ENCODE data around the gene SF3B5.
"Not testable (repeated sequence)": the region's sequence is repeated elsewhere in the genome, so short reads cannot be mapped to it uniquely, and the experiment has no call there.

The SF3B5 gene

DNA sequence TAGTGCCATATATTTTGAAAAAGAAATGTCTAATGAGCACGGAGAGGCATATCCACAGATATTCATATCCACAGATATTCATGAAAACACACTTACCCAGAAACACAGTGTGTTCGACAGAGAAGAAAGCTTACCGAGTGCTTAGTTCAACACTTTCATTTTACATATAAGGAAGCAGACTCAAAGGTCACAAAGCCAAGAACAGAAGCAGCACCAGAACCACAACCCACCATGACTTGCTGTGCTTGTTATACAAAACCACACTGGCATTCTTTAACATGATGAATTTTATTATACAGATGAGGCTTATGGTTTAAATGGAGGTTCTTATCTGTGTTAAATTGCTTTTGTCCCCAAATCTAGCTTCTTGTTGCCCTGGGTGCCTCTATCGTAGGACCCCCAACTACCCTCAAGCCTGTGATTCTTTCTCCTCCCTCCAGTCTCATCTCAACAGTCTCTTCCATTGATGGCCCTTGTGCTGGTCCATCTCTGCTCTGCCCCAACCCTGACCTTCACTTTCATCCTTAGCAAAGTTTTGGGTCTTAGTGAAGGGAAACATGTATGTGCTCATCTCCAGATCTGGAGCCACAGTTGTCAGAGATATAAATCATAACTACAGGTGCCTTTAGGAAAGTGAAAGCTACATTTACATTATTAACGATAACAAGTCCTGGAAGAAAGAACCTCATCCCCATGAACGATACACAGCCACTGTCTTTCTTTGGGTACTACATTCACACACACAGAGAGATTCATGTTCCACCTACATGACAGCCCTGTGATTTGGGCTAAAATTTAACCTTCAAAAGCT lies 40.0 kb downstream of the SF3B5 start:
- Histone ChIP-seq H3K27ac (no peak overlapping the region), H3K36me3 (no peaks in the 10 kb centered on the region), H3K4me3 (no peak overlapping the region), H3K27me3 (no peaks in the 10 kb centered on the region), H3K4me1 (no peaks in the 10 kb centered on the region), H3K9me3 (no peaks in the 10 kb centered on the region)
- no peak for DNase-seq
- TF ChIP-seq, protein P1, sequence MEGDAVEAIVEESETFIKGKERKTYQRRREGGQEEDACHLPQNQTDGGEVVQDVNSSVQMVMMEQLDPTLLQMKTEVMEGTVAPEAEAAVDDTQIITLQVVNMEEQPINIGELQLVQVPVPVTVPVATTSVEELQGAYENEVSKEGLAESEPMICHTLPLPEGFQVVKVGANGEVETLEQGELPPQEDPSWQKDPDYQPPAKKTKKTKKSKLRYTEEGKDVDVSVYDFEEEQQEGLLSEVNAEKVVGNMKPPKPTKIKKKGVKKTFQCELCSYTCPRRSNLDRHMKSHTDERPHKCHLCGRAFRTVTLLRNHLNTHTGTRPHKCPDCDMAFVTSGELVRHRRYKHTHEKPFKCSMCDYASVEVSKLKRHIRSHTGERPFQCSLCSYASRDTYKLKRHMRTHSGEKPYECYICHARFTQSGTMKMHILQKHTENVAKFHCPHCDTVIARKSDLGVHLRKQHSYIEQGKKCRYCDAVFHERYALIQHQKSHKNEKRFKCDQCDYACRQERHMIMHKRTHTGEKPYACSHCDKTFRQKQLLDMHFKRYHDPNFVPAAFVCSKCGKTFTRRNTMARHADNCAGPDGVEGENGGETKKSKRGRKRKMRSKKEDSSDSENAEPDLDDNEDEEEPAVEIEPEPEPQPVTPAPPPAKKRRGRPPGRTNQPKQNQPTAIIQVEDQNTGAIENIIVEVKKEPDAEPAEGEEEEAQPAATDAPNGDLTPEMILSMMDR (IDR thresholded peaks at IDR 0.05), result no peak
- intact Hi-C loops (cut with DNase I; ENCODE audit: low total_unique reads), result no loop called here

DNA sequence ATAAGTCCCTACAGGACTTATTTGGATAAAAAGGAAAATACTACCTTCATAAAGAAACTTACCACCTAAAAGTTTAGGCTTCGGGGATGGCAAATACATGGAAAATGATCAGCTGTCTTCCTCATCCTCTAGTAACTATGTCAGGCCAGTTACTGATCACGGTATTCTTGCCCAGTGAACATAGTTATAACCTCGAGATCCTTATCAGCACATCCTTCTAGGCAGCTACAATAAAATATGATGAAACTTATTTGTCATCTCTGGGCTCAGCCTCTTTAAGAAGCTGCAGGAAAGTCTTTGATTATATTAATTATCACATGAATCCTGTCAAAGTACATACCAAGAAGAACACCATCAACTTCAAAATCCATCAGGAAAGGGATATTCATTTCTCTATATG lies 41.8 kb downstream of the SF3B5 start:
- Histone ChIP-seq H3K4me3 (no peak overlapping the region), H3K36me3 (no peaks in the 10 kb centered on the region), H3K27me3 (no peaks in the 10 kb centered on the region), H3K27ac (no peak overlapping the region), H3K9me3 (no peaks in the 10 kb centered on the region), H3K4me1 (no peaks in the 10 kb centered on the region)
- intact Hi-C loops (cut with DNase I; ENCODE audit: low total_unique reads), result no loop called here
- TF ChIP-seq, protein P1 (IDR thresholded peaks at IDR 0.05), result no peak
- no peak for DNase-seq

DNA sequence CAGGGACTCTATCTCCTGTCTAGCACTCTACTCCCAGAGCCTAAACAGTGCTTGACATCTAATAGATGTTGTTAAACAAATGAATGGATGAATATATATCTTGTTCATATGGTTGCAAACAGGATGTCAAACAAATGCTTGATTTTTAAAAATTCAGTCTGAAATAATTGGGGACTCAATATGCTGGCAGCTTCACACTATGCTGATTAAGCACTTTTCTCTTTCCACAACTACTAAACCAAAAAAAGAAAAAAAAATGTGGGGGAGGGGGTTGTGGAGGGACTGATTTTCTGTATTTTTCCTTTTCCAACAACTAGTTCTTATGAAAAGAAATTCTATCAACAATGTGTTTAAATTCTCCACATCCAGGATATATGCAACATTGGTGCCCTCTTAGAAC lies 42.9 kb downstream of the SF3B5 start:
- intact Hi-C loops (cut with DNase I; ENCODE audit: low total_unique reads), result no loop called here
- H3K27me3 ChIP-seq, result no peaks in the 10 kb centered on the region
- no peaks in the 10 kb centered on the region for H3K4me1 ChIP-seq
- DNase-seq, result no peak
- TF ChIP-seq, protein P1 (IDR thresholded peaks at IDR 0.05), result no peak
- no peak overlapping the region for H3K27ac ChIP-seq
- no peak overlapping the region for H3K4me3 ChIP-seq
- no peaks in the 10 kb centered on the region for H3K9me3 ChIP-seq
- no peaks in the 10 kb centered on the region for H3K36me3 ChIP-seq

DNA sequence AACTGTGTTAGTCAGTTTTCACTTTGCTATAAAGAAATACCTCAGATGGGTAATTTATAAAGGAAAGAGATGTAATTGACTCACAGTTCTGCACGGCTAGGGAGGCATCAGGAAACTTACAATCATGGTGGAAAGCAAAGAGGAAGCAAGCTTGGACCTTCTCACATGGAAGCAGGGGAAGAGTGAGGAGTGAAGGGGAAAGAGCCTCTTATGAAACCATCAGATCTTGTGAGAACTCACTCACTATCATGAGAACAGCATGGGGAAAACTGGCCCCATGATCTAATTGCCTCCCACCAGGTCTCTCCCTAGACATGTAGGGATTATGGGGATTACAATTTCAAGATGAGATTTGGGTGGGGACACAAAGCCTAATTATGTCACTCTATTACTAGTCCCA lies 46.0 kb downstream of the SF3B5 start:
- DNase-seq, result no peak
- Histone ChIP-seq H3K27me3 (no peaks in the 10 kb centered on the region), H3K36me3 (no peaks in the 10 kb centered on the region), H3K27ac (no peak overlapping the region), H3K4me3 (no peak overlapping the region), H3K9me3 (no peaks in the 10 kb centered on the region), H3K4me1 (no peaks in the 10 kb centered on the region)
- intact Hi-C loops (cut with DNase I; ENCODE audit: low total_unique reads), result no loop called here
- TF ChIP-seq, protein P1 (IDR thresholded peaks at IDR 0.05), result no peak

DNA sequence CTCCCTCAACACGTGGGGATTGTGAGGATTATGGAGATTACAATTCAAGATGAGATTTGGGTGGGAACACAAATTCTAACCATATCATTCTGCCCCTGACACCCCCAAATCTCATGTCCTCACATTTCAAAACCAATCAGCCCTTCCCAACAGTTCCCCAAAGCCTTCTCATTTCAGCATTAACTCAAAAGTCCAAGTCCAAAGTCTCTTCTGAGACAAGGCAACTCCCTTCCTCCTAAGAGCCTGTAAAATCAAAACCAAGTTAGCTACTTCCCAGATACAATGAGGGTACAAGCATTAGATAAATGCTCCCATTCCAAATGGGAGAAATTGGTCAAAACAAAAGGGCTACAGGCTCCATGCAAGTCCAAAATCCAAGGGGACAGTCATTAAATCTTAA lies 47.7 kb downstream of the SF3B5 start:
- no peak for DNase-seq
- intact Hi-C loops (cut with DNase I; ENCODE audit: low total_unique reads), result no loop called here
- Histone ChIP-seq H3K27ac (no peak overlapping the region), H3K9me3 (no peaks in the 10 kb centered on the region), H3K27me3 (no peaks in the 10 kb centered on the region), H3K4me3 (no peak overlapping the region), H3K4me1 (no peaks in the 10 kb centered on the region), H3K36me3 (no peaks in the 10 kb centered on the region)
- TF ChIP-seq, protein P1 (IDR thresholded peaks at IDR 0.05), result no peak

DNA sequence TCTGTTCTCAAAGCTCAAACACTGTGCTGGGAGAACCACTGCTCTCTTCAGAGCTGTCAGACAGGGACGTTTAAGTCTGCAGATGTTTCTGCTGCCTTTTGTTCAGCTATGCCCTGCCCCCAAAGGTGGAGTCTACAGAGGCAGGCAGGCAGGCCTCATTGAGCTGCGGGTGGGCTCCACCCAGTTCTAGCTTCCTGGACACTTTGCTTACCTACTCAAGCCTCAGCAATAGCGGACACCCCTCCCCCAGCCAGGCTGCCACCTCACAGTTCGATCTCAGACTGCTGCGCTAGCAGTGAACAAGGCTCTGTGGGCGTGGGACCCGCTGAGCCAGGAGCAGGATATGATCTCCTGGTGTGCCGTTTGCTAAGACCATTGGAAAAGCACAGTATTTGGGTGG lies 48.7 kb downstream of the SF3B5 start:
- intact Hi-C loops (cut with DNase I; ENCODE audit: low total_unique reads); H3K9me3 ChIP-seq; DNase-seq; H3K4me1 ChIP-seq; H3K27ac ChIP-seq; H3K27me3 ChIP-seq; H3K4me3 ChIP-seq; H3K36me3 ChIP-seq: not testable (repeated sequence)

DNA sequence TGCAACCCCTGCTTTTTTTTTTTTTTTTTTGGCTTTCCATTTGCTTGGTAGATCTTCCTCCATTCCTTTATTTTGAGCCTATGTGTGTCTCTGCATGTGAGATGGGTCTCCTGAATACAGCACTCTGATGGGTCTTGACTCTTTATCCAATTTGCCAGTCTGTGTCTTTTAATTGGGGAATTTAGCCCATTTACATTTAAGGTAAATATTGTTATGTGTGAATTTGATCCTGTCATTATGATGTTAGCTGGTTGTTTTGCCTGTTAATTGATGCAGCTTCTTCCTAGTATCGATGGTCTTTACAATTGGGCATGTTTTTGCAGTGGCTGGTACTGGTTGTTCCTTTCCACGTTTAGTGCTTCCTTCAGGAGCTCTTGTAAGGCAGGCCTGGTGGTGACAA lies 50.4 kb downstream of the SF3B5 start:
- H3K36me3 ChIP-seq; H3K4me1 ChIP-seq; DNase-seq; H3K4me3 ChIP-seq; H3K27me3 ChIP-seq; H3K9me3 ChIP-seq; intact Hi-C loops (cut with DNase I; ENCODE audit: low total_unique reads); H3K27ac ChIP-seq: not testable (repeated sequence)

Measured in tibial artery (tissue), 4 donors.